HG03460 (cell line): ENCODE data around the gene GNGT2.
"Not testable (repeated sequence)": the region's sequence is repeated elsewhere in the genome, so short reads cannot be mapped to it uniquely, and the experiment has no call there.

ENCODE experiments used
- ATAC-seq: cut with Tn5 transposase; IDR thresholded peaks from one replicate; pipeline ENCODE4 v1.9.1; 2021; ENCODE audit not compliant: unreplicated experiment

The GNGT2 gene

GRCh38 chr17:49213399-49213798 lies 3.0 kb upstream of the GNGT2 start:
- no peak for ATAC-seq

- no peak for ATAC-seq
Measured at GRCh38 chr17:49209061-49209571, 1.3 kb downstream of the GNGT2 start.

DNA sequence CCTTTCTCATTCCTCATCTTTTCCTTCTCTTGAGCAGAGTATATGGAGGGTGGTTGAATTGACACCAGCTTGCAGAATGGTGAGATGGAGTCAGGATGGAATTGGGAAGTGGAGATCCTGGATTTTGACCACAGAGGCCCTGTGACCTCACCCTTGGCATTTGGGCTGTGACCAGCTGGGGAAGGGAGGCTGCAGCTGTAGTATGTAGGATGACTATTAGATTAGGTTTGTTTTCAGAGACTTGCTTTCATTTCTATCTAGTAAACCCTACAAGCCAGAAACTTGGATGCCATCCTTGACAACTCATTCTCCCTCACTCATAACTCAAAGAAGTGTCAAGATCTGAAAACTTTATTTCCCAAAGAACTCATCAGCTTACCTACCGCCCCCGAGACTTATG lies 5.9 kb downstream of the GNGT2 start:
- no peak for ATAC-seq

DNA sequence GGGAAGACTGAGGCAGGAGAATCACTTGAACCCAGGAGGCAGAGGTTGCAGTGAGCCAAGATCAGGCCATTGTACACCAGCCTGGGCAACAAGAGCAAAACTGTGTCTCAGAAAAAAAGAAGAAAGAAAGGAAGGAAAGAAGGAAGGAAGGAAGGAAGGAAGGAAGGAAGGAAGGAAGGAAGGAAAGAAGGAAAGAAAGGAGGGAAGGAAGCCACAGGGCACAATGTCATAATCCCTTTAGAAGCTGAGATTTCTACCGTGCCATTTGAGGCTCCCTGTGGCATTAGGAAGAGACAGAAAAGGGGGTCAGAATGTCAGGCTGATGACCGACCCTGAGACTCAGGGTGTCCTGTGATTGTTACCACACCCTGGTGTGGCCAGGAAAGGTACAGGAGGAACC lies 6.6 kb downstream of the GNGT2 start:
- no peak for ATAC-seq

GRCh38 chr17:49201481-49201927 lies 8.9 kb downstream of the GNGT2 start:
- ATAC-seq: no peak

DNA sequence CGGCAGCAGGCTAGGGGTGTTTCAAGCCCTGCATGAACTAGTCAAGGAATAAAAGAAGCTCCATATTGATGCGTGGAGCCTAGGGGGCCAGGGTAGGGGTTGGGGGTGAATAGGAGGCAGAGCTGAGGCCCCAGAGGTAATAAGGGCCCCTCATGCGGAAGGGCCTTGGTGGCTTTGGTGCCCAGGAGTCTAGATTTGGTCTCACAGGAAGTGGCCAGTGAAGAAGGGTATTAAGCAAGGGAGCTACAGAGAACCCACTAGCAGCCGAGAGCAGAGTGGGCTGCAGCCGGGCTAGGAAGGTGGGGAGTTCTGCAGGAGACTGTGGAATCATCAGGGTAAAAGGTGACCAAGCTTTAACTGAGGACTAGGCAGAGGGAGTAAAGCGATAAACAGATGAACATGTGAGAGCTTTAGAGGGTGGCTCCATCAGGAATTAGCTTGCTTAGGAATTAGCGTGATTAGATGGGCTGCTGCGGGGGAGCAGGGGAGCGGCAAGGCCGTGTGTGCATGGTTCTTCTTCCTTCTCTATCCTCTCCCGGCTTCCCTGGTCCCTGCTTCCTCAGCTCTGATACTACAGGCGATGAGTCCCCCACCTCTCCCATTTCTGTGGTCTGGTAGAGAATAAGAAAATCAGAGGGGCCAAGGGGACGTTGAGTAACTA lies 9.8 kb downstream of the GNGT2 start:
- no peak for ATAC-seq

- no peak for ATAC-seq
Measured at GRCh38 chr17:49198211-49198610, 12.2 kb downstream of the GNGT2 start.

GRCh38 chr17:49197346-49197998 lies 12.9 kb downstream of the GNGT2 start:
- ATAC-seq: no peak

GRCh38 chr17:49196520-49196919 lies 13.9 kb downstream of the GNGT2 start:
- no peak for ATAC-seq

DNA sequence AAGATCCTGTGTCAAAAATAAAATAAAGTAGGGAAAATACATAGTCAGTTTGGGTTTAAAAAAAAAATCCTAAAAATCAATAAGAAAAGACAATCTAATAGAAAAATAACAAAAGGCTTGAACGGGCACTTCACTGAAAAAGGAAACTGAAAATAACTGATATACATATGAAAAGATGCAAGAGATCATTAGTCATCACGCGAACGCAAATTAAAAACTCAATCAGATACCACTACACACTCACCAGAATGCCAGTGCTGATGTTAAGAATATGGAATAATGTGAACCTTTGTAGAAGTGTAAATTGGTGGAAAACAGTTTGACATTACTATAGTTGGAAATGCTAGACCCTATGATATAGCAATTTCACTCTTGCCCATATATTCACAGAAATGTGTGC lies 14.6 kb downstream of the GNGT2 start:
- no peak for ATAC-seq

DNA sequence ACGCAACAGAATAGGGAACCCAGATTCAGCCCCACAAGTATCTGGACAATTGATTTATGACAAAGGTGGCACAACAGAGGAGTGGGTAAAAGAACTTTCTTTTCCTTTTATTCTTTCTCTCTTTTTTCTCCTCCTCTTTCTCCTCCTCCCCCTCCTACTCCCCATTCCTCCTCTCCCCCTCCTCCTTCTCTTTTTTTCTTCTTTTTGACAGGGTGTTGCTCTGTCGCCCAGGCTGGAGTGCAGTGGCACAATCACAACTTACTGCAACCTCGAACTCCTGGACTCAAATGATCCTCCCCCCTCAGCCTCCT lies 16.1 kb downstream of the GNGT2 start:
- ATAC-seq: no peak

DNA sequence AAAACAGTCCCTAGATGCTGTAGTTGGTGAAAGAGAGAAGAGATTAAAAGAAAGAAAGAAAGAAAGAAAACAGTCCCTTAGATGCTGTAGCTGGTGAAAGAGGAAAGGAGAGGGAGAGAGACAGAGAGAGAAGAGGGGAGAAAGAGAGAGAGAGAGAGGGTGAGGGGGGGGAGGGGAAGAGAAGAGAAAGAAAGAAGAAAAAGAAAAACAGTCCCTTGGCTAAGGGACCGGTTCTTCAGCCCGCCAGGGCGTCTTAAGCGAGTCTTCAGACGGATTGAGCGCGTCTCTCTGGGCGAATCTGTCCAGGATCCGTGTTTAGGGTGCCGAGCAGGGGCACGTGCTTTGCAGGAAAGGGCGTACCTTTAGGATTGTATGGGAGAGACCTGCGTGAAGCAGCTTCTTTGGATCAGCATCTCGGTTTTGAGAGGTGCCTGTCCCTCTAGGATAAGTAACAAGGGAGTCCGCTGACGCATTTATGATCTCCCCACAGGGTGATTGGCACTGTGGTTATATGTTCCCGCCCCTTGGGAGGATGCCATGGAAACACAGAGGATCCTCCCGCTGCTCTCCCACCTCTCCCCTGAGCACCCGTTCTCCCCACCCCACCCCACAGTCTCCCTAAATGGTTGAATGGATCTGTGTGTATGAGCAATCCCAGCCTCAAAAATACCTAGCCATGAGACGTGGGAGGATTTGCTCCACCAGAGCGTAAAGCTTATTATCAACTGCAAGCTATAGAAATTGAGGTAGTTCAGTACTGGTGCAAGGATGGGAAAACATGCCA lies 16.7 kb downstream of the GNGT2 start:
- ATAC-seq: no peak

DNA sequence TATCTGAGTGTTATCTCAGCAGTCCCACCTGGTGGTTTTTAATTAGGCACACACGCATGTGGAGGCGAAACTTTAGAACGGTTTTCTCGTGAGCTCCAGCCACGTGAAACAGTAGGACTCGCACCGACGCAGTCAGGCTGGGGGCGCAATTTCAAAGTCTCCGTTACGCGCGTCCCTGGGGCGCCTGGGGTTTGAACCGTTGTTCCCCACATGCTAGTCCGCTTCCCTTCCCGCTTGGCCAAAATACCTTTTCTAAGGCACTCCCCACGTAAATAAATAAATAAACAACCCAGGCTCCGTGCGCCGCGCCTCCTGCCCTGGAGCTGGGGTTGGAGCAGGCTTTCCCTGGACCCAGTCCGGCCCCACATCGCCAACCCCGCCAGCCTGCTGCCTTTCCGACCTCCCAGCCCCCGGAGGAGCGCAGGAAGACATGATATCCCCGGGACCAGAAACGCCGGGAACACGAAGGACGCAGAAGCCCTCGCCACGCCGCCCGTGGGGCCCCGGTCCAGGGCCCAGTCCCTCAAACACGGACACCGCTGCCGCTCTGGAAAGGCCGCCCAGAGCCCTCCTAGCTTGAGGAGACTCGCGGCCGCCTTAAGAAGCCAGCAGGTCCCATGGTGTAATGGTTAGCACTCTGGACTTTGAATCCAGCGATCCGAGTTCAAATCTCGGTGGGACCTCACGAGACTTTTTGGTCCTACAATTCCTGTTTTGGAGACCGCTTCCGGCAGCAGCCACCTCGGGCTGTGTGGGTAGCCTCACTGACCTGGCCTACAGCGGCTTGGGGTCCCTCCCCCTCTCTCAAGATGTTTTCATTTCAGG lies 18.2 kb downstream of the GNGT2 start:
- peak; percentile 44 for ATAC-seq

GRCh38 chr17:49191409-49191916 lies 18.9 kb downstream of the GNGT2 start:
- no peak for ATAC-seq

DNA sequence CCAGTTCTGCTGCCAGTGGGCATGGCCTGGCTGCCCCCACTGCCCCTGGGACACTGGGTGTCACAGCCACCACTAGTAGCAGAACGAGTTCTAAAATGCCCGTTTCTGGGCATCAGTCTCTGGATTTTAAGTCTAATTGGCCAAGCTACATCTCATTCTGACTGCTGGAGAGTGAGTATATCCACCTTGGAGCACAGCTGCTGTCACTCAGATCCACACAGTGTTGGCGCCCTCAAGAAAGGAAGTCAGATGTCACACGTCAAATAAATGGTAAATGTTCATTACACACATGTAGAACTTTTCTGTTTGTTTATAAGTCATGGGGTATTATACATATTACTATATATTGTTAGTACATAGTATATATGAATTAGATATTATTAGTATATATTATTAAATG lies 19.4 kb downstream of the GNGT2 start:
- no peak for ATAC-seq

DNA sequence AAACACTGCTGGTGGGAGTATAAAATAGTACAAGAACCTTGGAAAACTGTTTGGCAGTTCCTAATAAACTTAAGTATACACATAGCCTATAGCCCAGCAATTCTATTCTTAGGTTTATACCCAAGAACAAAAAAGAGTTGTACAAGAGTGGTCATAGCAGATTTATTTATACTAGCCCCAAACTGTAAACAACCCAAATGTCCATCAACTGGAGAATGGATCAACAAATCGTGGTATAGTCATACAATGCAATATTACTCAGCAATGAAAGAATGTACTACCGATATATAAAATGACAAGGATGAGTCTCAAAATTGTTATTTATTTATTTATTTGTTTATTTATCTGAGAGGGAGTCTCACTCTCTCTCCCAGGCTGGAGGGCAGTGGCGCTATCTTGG lies 23.1 kb downstream of the GNGT2 start:
- ATAC-seq: no peak

DNA sequence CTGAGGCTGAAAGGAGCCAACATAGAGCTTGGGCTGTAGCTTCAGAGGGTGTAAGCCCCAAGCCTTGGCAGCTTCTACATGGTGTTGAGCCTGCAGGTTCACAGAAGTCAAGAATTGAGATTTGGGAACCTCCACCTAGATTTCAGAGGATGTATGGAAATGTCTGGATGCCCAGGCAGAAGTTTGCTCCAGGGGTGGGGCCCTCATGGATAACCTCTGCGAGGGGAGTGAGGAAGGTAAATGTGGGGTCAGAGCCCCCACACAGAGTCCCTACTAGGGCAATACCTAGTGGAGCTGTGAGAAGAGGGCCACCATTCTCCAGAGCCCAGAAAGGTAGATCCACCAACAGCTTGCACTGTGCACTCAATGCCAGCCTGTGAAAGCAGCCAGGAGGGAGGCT lies 25.0 kb downstream of the GNGT2 start:
- not testable (repeated sequence) for ATAC-seq

- not testable (repeated sequence) for ATAC-seq
Measured at GRCh38 chr17:49184522-49184921, 25.9 kb downstream of the GNGT2 start.

- no peak for ATAC-seq
Measured at GRCh38 chr17:49183801-49184200, 26.6 kb downstream of the GNGT2 start.

DNA sequence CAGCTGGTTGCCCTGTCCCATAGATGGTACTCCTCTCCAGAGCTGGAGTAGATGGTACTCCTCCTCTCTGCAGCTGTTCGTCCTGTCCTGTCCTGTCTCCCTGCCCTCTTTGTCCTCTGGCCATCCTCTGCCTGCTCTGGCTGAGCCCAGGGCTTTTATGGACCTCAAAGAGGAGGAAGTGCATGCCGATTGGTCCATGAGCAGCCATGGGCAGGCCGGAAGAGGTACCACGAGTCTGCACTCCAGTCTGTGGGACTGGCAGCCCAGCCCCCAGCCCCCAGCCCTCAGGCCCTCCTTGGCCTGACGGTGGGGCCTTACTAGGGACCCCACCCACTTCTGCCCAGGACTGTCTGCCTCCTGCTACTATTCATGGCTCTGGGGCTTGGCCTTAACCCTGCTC lies 27.0 kb downstream of the GNGT2 start:
- no peak for ATAC-seq
